HEK293 (cell line): Measurements from ENCODE around the gene NAAA.

Experiments used
- FEZF1 ChIP-seq: fragments of 450-650 bp; formaldehyde crosslinking; IDR thresholded peaks from 2 replicates; pipeline ENCODE4 v1.5.1; 2016; ENCODE audit warnings: missing biosample characterization, missing genetic modification characterization
- GLIS2 ChIP-seq: fragments of 450-650 bp; formaldehyde crosslinking; IDR thresholded peaks from 2 replicates; pipeline ENCODE4 v1.5.1; 2016; ENCODE audit warnings: missing biosample characterization, missing genetic modification characterization
- KLF8 ChIP-seq: fragments of 450-650 bp; formaldehyde crosslinking; IDR thresholded peaks from 2 replicates; pipeline ENCODE4 v1.5.1; 2016; ENCODE audit warnings: missing biosample characterization, missing genetic modification characterization
- PRDM1 ChIP-seq: fragments of 450-650 bp; formaldehyde crosslinking; IDR thresholded peaks from 2 replicates; pipeline ENCODE4; 2016; ENCODE audit warnings: missing biosample characterization, missing genetic modification characterization
- SALL2 ChIP-seq: fragments of 450-650 bp; formaldehyde crosslinking; IDR thresholded peaks from 2 replicates; pipeline ENCODE4 v1.5.0; 2017; ENCODE audit warnings: missing biosample characterization, mild to moderate bottlenecking, missing genetic modification characterization, borderline replicate concordance
- SP2 ChIP-seq: fragments of 450-650 bp; formaldehyde crosslinking; IDR thresholded peaks from 2 replicates; pipeline ENCODE4 v1.5.1; 2016; ENCODE audit warnings: missing biosample characterization, missing genetic modification characterization
- WT1 ChIP-seq: fragments of 450-650 bp; formaldehyde crosslinking; IDR thresholded peaks from 2 replicates; pipeline ENCODE4 v1.5.1; 2016; ENCODE audit warnings: missing biosample characterization, missing genetic modification characterization
- ZBTB20 ChIP-seq: fragments of 450-650 bp; formaldehyde crosslinking; IDR thresholded peaks from 2 replicates; pipeline ENCODE4 v1.5.1; 2016; ENCODE audit warnings: missing biosample characterization, missing genetic modification characterization
- ZBTB8A ChIP-seq: fragments of 450-650 bp; formaldehyde crosslinking; IDR thresholded peaks from 2 replicates; pipeline ENCODE4 v1.5.1; 2016; ENCODE audit warnings: missing biosample characterization, missing genetic modification characterization
- ZFP69B ChIP-seq: fragments of 450-650 bp; formaldehyde crosslinking; IDR thresholded peaks from 2 replicates; pipeline ENCODE4 v1.5.1; 2016; ENCODE audit warnings: missing biosample characterization, missing genetic modification characterization
- ZNF223 ChIP-seq: fragments of 450-650 bp; formaldehyde crosslinking; IDR thresholded peaks from 2 replicates; pipeline ENCODE4 v1.5.1; 2016; ENCODE audit warnings: missing biosample characterization, missing genetic modification characterization
- ZNF248 ChIP-seq: fragments of 450-650 bp; formaldehyde crosslinking; IDR thresholded peaks from 2 replicates; pipeline ENCODE4 v1.5.1; 2017; ENCODE audit warnings: missing biosample characterization, missing genetic modification characterization
- ZNF324 ChIP-seq: fragments of 450-650 bp; formaldehyde crosslinking; IDR thresholded peaks from 2 replicates; pipeline ENCODE4 v1.5.1; 2016; ENCODE audit warnings: missing biosample characterization, missing genetic modification characterization
- ZNF335 ChIP-seq: fragments of 450-650 bp; formaldehyde crosslinking; conservative IDR thresholded peaks from 2 replicates; pipeline ENCODE4 v1.5.1; 2016; ENCODE audit warnings: missing biosample characterization, missing genetic modification characterization
- ZNF37A ChIP-seq: fragments of 450-650 bp; IDR thresholded peaks from 2 replicates; pipeline ENCODE4 v1.5.1; 2018; ENCODE audit warnings: missing biosample characterization, missing genetic modification characterization
- ZNF416 ChIP-seq: fragments of 450-650 bp; formaldehyde crosslinking; IDR thresholded peaks from 2 replicates; pipeline ENCODE4 v1.5.1; 2016; ENCODE audit warnings: missing biosample characterization, missing genetic modification characterization
- ZNF501 ChIP-seq: fragments of 450-650 bp; formaldehyde crosslinking; IDR thresholded peaks from 2 replicates; pipeline ENCODE4 v1.5.1; 2016; ENCODE audit warnings: missing biosample characterization, missing genetic modification characterization
- ZNF521 ChIP-seq: fragments of 450-650 bp; formaldehyde crosslinking; IDR thresholded peaks from 2 replicates; pipeline ENCODE4 v1.5.1; 2017; ENCODE audit warnings: missing biosample characterization, mild to moderate bottlenecking, missing genetic modification characterization
- ZNF530 ChIP-seq: fragments of 450-650 bp; formaldehyde crosslinking; IDR thresholded peaks from 2 replicates; pipeline ENCODE4 v1.5.1; 2016; ENCODE audit warnings: low read depth, missing biosample characterization, missing genetic modification characterization
- ZNF561 ChIP-seq: fragments of 450-650 bp; IDR thresholded peaks from 2 replicates; pipeline ENCODE4 v1.5.1; 2018; ENCODE audit warnings: missing biosample characterization, missing genetic modification characterization, borderline replicate concordance
- ZNF626 ChIP-seq: fragments of 450-650 bp; sonication (Bioruptor Pico); formaldehyde crosslinking; IDR thresholded peaks from 2 replicates; pipeline ENCODE4 v1.5.1; 2018; ENCODE audit warnings: missing biosample characterization, missing genetic modification characterization, inconsistent platforms
- ZNF701 ChIP-seq: fragments of 450-650 bp; formaldehyde crosslinking; IDR thresholded peaks from 2 replicates; pipeline ENCODE4 v1.5.1; 2016; ENCODE audit warnings: missing biosample characterization, missing genetic modification characterization
- ZNF777 ChIP-seq: fragments of 450-650 bp; formaldehyde crosslinking; IDR thresholded peaks from 2 replicates; pipeline ENCODE4 v1.5.1; 2017; ENCODE audit warnings: missing biosample characterization, missing genetic modification characterization, borderline replicate concordance
- ZNF791 ChIP-seq: fragments of 450-650 bp; formaldehyde crosslinking; IDR thresholded peaks from 2 replicates; pipeline ENCODE4 v1.5.1; 2016; ENCODE audit warnings: missing biosample characterization, missing genetic modification characterization
- ZSCAN16 ChIP-seq: fragments of 450-650 bp; formaldehyde crosslinking; IDR thresholded peaks from 2 replicates; pipeline ENCODE4 v1.5.1; 2016; ENCODE audit warnings: missing biosample characterization, missing genetic modification characterization
- ZSCAN30 ChIP-seq: fragments of 450-650 bp; IDR thresholded peaks from 2 replicates; pipeline ENCODE4 v1.5.1; 2018; ENCODE audit warnings: missing biosample characterization, mild to moderate bottlenecking, missing genetic modification characterization, moderate library complexity
- TF ChIP-seq, protein P1 (sequence below): fragments of 450-650 bp; formaldehyde crosslinking; IDR thresholded peaks from 2 replicates; pipeline ENCODE4 v1.5.1; 2017; ENCODE audit warnings: missing biosample characterization, missing genetic modification characterization
- TF ChIP-seq, protein P2 (sequence below): fragments of 450-650 bp; formaldehyde crosslinking; IDR thresholded peaks from 2 replicates; pipeline ENCODE4 v1.5.1; 2017; ENCODE audit warnings: missing biosample characterization, missing genetic modification characterization
- TF ChIP-seq, protein P3 (sequence below): fragments of 450-650 bp; IDR thresholded peaks from 2 replicates; pipeline ENCODE4 v1.5.1; 2018; ENCODE audit warnings: missing biosample characterization, mild to moderate bottlenecking, missing genetic modification characterization
- TF ChIP-seq, protein P4 (sequence below): fragments of 450-650 bp; formaldehyde crosslinking; IDR thresholded peaks from 2 replicates; pipeline ENCODE4 v1.5.1; 2017; ENCODE audit warnings: missing biosample characterization, missing genetic modification characterization
- TF ChIP-seq, protein P5 (sequence below): fragments of 450-650 bp; formaldehyde crosslinking; IDR thresholded peaks from 2 replicates; pipeline ENCODE4 v1.5.1; 2016; ENCODE audit warnings: missing biosample characterization, missing genetic modification characterization
- TF ChIP-seq, protein P6 (sequence below): fragments of 450-650 bp; formaldehyde crosslinking; IDR thresholded peaks from 2 replicates; pipeline ENCODE4 v1.5.1; 2017; ENCODE audit warnings: missing biosample characterization, missing genetic modification characterization

The NAAA gene

DNA sequence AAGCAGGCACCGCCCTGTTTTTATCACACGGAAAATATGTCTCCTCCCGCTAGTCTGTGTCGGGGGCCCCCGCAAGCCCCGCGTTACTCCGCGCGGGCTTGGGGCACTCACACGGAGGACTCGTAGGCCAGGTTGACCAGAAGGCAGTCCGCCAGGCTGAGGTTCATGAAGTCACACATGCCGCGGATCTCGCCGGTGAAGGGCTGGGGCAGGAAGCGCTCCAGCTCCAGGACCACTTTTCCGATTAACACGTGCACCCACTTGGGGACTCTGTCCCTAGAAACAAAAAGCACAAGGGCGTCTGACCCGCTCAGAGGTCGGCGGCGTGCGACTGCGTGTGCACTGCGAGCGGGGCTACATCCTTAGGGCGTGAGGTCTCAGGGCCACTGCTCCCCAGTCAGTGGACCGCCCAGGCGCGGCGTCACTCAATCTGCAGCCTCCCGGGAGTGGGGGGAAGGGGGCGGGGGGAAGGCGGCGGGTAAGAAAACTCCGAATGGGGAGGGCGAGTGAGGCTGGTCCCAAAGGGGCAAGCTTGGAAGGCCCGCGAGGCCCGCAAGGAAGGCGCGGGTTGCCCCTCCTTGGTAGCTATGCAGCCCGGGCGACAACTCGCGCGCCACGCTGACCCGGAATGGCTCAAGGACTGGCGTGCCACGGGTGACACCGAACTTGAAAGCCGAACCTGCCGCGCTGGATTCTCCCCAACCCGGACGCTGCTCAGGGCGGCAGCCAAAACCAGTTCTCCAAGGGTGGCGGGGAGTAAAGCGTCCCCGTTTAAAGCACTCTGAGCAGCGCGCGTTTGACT, 722 bp downstream of the NAAA start (continued):
- peak; percentile 76 for TF ChIP-seq ZBTB8A (tag by site-specific recombination)
- TF ChIP-seq, protein P1, sequence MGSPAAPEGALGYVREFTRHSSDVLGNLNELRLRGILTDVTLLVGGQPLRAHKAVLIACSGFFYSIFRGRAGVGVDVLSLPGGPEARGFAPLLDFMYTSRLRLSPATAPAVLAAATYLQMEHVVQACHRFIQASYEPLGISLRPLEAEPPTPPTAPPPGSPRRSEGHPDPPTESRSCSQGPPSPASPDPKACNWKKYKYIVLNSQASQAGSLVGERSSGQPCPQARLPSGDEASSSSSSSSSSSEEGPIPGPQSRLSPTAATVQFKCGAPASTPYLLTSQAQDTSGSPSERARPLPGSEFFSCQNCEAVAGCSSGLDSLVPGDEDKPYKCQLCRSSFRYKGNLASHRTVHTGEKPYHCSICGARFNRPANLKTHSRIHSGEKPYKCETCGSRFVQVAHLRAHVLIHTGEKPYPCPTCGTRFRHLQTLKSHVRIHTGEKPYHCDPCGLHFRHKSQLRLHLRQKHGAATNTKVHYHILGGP, result no peak
- no peak for TF ChIP-seq ZNF416 (tag by site-specific recombination)
- no peak for TF ChIP-seq ZNF626 (tag by site-specific recombination)
- no peak for TF ChIP-seq ZNF223 (tag by site-specific recombination)
- no peak for TF ChIP-seq ZNF530 (tag by site-specific recombination)
- peak; percentile 52; the same call in 1 of the 2 replicates for TF ChIP-seq ZNF501 (tag by site-specific recombination)
- TF ChIP-seq ZFP69B (tag by site-specific recombination), result peak; percentile 49; the same call in 1 of the 2 replicates
- no peak for TF ChIP-seq ZNF701 (tag by site-specific recombination)
- TF ChIP-seq, protein P2, sequence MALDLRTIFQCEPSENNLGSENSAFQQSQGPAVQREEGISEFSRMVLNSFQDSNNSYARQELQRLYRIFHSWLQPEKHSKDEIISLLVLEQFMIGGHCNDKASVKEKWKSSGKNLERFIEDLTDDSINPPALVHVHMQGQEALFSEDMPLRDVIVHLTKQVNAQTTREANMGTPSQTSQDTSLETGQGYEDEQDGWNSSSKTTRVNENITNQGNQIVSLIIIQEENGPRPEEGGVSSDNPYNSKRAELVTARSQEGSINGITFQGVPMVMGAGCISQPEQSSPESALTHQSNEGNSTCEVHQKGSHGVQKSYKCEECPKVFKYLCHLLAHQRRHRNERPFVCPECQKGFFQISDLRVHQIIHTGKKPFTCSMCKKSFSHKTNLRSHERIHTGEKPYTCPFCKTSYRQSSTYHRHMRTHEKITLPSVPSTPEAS (tag by site-specific recombination), result no peak
- no peak for TF ChIP-seq GLIS2 (tag by site-specific recombination)
- 0 out of 2 replicates have a peak, but pooled peaks have one; percentile 54 for TF ChIP-seq ZNF777
- TF ChIP-seq SP2 (tag by site-specific recombination), result peak; percentile 28; the same call in 1 of the 2 replicates
- TF ChIP-seq ZSCAN16 (tag by site-specific recombination), result no peak
- TF ChIP-seq, protein P3, sequence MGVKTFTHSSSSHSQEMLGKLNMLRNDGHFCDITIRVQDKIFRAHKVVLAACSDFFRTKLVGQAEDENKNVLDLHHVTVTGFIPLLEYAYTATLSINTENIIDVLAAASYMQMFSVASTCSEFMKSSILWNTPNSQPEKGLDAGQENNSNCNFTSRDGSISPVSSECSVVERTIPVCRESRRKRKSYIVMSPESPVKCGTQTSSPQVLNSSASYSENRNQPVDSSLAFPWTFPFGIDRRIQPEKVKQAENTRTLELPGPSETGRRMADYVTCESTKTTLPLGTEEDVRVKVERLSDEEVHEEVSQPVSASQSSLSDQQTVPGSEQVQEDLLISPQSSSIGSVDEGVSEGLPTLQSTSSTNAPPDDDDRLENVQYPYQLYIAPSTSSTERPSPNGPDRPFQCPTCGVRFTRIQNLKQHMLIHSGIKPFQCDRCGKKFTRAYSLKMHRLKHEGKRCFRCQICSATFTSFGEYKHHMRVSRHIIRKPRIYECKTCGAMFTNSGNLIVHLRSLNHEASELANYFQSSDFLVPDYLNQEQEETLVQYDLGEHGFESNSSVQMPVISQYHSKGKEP, result no peak
- TF ChIP-seq ZNF335 (tag by site-specific recombination), result peak; percentile 77
- TF ChIP-seq PRDM1, result no peak
- TF ChIP-seq, protein P4, sequence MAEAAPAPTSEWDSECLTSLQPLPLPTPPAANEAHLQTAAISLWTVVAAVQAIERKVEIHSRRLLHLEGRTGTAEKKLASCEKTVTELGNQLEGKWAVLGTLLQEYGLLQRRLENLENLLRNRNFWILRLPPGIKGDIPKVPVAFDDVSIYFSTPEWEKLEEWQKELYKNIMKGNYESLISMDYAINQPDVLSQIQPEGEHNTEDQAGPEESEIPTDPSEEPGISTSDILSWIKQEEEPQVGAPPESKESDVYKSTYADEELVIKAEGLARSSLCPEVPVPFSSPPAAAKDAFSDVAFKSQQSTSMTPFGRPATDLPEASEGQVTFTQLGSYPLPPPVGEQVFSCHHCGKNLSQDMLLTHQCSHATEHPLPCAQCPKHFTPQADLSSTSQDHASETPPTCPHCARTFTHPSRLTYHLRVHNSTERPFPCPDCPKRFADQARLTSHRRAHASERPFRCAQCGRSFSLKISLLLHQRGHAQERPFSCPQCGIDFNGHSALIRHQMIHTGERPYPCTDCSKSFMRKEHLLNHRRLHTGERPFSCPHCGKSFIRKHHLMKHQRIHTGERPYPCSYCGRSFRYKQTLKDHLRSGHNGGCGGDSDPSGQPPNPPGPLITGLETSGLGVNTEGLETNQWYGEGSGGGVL (tag by site-specific recombination), result peak; percentile 36; the same call in 1 of the 2 replicates
- TF ChIP-seq, protein P5, sequence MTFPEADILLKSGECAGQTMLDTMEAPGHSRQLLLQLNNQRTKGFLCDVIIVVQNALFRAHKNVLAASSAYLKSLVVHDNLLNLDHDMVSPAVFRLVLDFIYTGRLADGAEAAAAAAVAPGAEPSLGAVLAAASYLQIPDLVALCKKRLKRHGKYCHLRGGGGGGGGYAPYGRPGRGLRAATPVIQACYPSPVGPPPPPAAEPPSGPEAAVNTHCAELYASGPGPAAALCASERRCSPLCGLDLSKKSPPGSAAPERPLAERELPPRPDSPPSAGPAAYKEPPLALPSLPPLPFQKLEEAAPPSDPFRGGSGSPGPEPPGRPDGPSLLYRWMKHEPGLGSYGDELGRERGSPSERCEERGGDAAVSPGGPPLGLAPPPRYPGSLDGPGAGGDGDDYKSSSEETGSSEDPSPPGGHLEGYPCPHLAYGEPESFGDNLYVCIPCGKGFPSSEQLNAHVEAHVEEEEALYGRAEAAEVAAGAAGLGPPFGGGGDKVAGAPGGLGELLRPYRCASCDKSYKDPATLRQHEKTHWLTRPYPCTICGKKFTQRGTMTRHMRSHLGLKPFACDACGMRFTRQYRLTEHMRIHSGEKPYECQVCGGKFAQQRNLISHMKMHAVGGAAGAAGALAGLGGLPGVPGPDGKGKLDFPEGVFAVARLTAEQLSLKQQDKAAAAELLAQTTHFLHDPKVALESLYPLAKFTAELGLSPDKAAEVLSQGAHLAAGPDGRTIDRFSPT (tag by site-specific recombination), result peak; percentile 38; the same call in 1 of the 2 replicates
- 0 out of 2 replicates have a peak, but pooled peaks have one; percentile 10 for TF ChIP-seq WT1 (tag by site-specific recombination)
- peak; percentile 14; the same call in 1 of the 2 replicates for TF ChIP-seq ZSCAN30 (tag by site-specific recombination)
- TF ChIP-seq ZNF248 (tag by site-specific recombination), result no peak
- 0 out of 2 replicates have a peak, but pooled peaks have one; percentile 37 for TF ChIP-seq KLF8 (tag by site-specific recombination)
- no peak for TF ChIP-seq ZNF521
- no peak for TF ChIP-seq SALL2 (tag by site-specific recombination)
- TF ChIP-seq ZNF37A (tag by site-specific recombination), result no peak
- no peak for TF ChIP-seq ZNF324 (tag by site-specific recombination)
- TF ChIP-seq ZNF791 (tag by site-specific recombination), result no peak
- TF ChIP-seq ZBTB20 (tag by site-specific recombination), result peak; percentile 71; the same call in 1 of the 2 replicates
- TF ChIP-seq, protein P6, sequence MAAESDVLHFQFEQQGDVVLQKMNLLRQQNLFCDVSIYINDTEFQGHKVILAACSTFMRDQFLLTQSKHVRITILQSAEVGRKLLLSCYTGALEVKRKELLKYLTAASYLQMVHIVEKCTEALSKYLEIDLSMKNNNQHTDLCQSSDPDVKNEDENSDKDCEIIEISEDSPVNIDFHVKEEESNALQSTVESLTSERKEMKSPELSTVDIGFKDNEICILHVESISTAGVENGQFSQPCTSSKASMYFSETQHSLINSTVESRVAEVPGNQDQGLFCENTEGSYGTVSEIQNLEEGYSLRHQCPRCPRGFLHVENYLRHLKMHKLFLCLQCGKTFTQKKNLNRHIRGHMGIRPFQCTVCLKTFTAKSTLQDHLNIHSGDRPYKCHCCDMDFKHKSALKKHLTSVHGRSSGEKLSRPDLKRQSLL (tag by site-specific recombination), result no peak
- no peak for TF ChIP-seq ZNF561 (tag by site-specific recombination)
- TF ChIP-seq FEZF1 (tag by site-specific recombination), result no peak
